DOHH2 (cell line): ENCODE measurements around the gene GLIPR1L1.

Experiments used
- CTCF ChIP-seq: fragments of 200-600 bp; sonication (generic); IDR thresholded peaks from one replicate; pipeline ENCODE4 v1.5.1; 2014; ENCODE audit warnings: antibody characterized with exemption, mild to moderate bottlenecking, low read depth, low read length; ENCODE audit not compliant: poor library complexity, severe bottlenecking
- EZH2phosphoT487 ChIP-seq: fragments of 200-600 bp; sonication (generic); IDR thresholded peaks from 2 replicates; pipeline ENCODE4 v1.6.1; 2017; ENCODE audit warnings: borderline replicate concordance, mild to moderate bottlenecking, antibody characterized with exemption, low read length, moderate library complexity, mixed read lengths

- TF ChIP-seq CTCF (no peak), EZH2phosphoT487 (no peak)
Observed at GRCh38 chr12:75308279-75308678, 26.2 kb upstream of the GLIPR1L1 start.
